Measurements from ENCODE around the gene CTDP1.

GRCh38 chr18:79798999-79799370 lies 119.4 kb downstream of the CTDP1 start:
- TF ChIP-seq CTCF (IDR thresholded peaks at IDR 0.05; ENCODE audit: low read length) (no peak), EZH2 (optimal IDR thresholded peaks at IDR 0.05; ENCODE audit: low read depth, low read length) (no peak)

Data from MM.1S (cell line).